ENCODE results near the gene FBXL12.
A peak's percentile ranks its signal among the peaks of the same experiment; 100 is the strongest.

Gene FBXL12

GRCh38 chr19:9806803-9807202 lies 12.1 kb downstream of the FBXL12 start:
- H3K4me3 ChIP-seq (ENCODE audit: low read length), result no peak overlapping the region
- DNase-seq (ENCODE audit: low read depth), result no peak
- no peak for TF ChIP-seq CTCF (conservative IDR thresholded peaks at IDR 0.05; ENCODE audit: low read depth, low read length)

GRCh38 chr19:9801976-9802375 lies 16.9 kb downstream of the FBXL12 start:
- TF ChIP-seq CTCF (conservative IDR thresholded peaks at IDR 0.05; ENCODE audit: low read depth, low read length), result no peak
- H3K4me3 ChIP-seq (ENCODE audit: low read length), result no peak overlapping the region
- DNase-seq (ENCODE audit: low read depth), result no peak

- H3K4me3 ChIP-seq (ENCODE audit: low read length), result no peak overlapping the region
- DNase-seq (ENCODE audit: low read depth), result no peak
- no peak for TF ChIP-seq CTCF (conservative IDR thresholded peaks at IDR 0.05; ENCODE audit: low read depth, low read length)
Observed at GRCh38 chr19:9799162-9799561, 19.7 kb downstream of the FBXL12 start.

GRCh38 chr19:9797871-9798270 lies 21.0 kb downstream of the FBXL12 start:
- no peak overlapping the region for H3K4me3 ChIP-seq (ENCODE audit: low read length)
- TF ChIP-seq CTCF (conservative IDR thresholded peaks at IDR 0.05; ENCODE audit: low read depth, low read length), result no peak
- DNase-seq (ENCODE audit: low read depth), result no peak

- H3K4me3 ChIP-seq (ENCODE audit: low read length), result no peak overlapping the region
- peak; percentile 71 for DNase-seq (ENCODE audit: low read depth)
- TF ChIP-seq CTCF (conservative IDR thresholded peaks at IDR 0.05; ENCODE audit: low read depth, low read length), result peak; percentile 94
Observed at GRCh38 chr19:9796113-9796773, 22.6 kb downstream of the FBXL12 start.

GRCh38 chr19:9793071-9793591 lies 25.7 kb downstream of the FBXL12 start:
- TF ChIP-seq CTCF (conservative IDR thresholded peaks at IDR 0.05; ENCODE audit: low read depth, low read length), result no peak
- DNase-seq (ENCODE audit: low read depth), result no peak
- peak overlapping the region; percentile 77 for H3K4me3 ChIP-seq (ENCODE audit: low read length)
